WERI-Rb-1 (cell line): ENCODE results near the gene TMEM41A.

Experiments
- DNase-seq: peaks from one replicate; pipeline ENCODE4 v3.0.0-alpha.2; 2020
- H3K27ac ChIP-seq: fragments of 250-450 bp; sonication (Bioruptor Pico); 2 replicates; pipeline ENCODE4 v1.5.1; 2020; ENCODE audit warnings: mild to moderate bottlenecking, moderate library complexity
- H3K27me3 ChIP-seq: fragments of 250-450 bp; sonication (Bioruptor Pico); 2 replicates; pipeline ENCODE4 v1.5.1; 2021; ENCODE audit warnings: mild to moderate bottlenecking, low read depth, moderate library complexity; ENCODE audit not compliant: insufficient read depth, severe bottlenecking
- H3K36me3 ChIP-seq: fragments of 250-450 bp; sonication (Bioruptor Pico); 2 replicates; pipeline ENCODE4 v1.5.1; 2020; ENCODE audit warnings: mild to moderate bottlenecking, moderate library complexity
- H3K4me3 ChIP-seq: 2 replicates; pipeline ENCODE4 v1.5.1; 2011; ENCODE audit warnings: low read depth, mild to moderate bottlenecking, control low read depth, low read length
- H3K9me3 ChIP-seq: fragments of 250-450 bp; sonication (Bioruptor Pico); 2 replicates; pipeline ENCODE4 v1.5.1; 2021; ENCODE audit warnings: mild to moderate bottlenecking, moderate library complexity; ENCODE audit not compliant: severe bottlenecking
- CTCF ChIP-seq: IDR thresholded peaks from 2 replicates; pipeline ENCODE4 v1.5.1; 2011; ENCODE audit warnings: low read depth, mild to moderate bottlenecking, control low read depth, inconsistent platforms, low read length

Gene TMEM41A

GRCh38 chr3:185504636-185505035, 5.8 kb upstream of the TMEM41A start:
- no peak for DNase-seq
- no peaks in the 10 kb centered on the region for H3K9me3 ChIP-seq
- no peak for TF ChIP-seq CTCF
- H3K27ac ChIP-seq = no peak overlapping the region
- H3K27me3 ChIP-seq = no peaks in the 10 kb centered on the region
- no peaks in the 10 kb centered on the region for H3K36me3 ChIP-seq
- no peak overlapping the region for H3K4me3 ChIP-seq

DNA sequence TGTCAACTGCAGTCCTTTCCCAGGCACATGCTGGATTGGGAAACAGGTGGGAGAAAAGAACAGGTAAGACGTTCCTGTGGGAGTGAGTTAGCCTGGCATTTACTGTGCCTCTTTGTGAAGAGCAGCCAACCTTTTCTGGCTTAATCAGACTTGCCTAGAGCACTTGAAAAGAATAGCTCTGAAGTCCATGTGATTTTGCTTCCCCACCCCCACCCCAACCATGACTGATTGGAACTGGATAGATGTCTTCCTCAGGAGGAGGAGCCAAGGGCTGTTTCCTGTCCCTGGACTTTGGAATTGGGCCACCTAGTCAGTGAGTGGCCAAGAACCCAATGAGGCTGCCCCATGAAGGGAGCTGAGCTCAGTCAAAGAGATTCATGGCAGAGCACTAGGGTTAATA, 4.7 kb upstream of the TMEM41A start:
- no peak for TF ChIP-seq CTCF
- no peaks in the 10 kb centered on the region for H3K9me3 ChIP-seq

GRCh38 chr3:185502987-185503386, 4.2 kb upstream of the TMEM41A start:
- no peak for TF ChIP-seq CTCF
- no peak for DNase-seq

More for the DNA sequence above, 4.7 kb upstream of the TMEM41A start:
- Histone ChIP-seq H3K36me3 (no peaks in the 10 kb centered on the region; the same call in 1 of the 2 replicates), H3K27ac (no peak overlapping the region), H3K27me3 (no peaks in the 10 kb centered on the region), H3K4me3 (no peak overlapping the region)
- DNase-seq = no peak

DNA sequence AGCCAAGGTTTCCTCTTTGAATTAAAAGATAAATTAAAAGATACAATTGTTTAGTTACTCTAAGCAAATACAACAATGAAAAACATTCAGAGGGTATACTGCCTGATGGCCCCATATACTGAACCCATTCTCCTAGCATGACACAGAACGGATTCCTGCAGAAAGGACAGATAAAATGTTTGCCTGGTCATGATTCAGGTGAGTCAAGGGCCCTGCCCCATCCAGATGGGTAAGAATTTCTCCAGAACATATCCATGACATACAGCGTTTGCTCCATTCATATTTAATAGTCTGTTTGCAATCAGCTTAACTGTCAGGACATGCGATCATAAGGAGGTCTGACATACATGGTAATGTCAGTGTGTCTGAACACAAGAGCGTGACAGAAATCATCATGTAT, 8.6 kb downstream of the TMEM41A start:
- no peak for TF ChIP-seq CTCF
- Histone ChIP-seq H3K27me3 (no peaks in the 10 kb centered on the region), H3K36me3 (peaks cover 57% of the 10 kb centered on the region)

More at GRCh38 chr3:185502987-185503386, 4.2 kb upstream of the TMEM41A start:
- no peak overlapping the region for H3K4me3 ChIP-seq
- no peaks in the 10 kb centered on the region; the same call in 1 of the 2 replicates for H3K36me3 ChIP-seq
- H3K9me3 ChIP-seq = no peaks in the 10 kb centered on the region
- no peaks in the 10 kb centered on the region for H3K27me3 ChIP-seq
- H3K27ac ChIP-seq = no peak overlapping the region

DNA sequence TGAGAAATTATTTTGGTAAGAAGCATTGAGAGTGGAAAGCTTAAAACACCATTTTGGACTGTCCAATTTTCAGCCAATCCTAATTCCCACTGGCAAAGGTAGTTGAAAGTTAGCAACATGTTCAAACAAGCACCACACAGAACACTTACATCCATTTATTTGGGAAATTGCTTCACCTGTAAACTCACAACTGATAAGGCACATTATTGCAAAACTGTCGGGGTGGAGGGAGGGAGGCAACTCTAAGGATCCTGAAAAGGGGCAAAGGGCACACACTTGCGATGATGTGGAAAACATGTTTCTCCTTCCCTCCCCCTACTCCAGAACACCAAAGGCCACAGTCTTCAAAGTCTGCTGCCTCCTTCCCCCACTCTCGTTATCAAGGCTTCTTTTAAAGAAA, 9.4 kb downstream of the TMEM41A start:
- no peak overlapping the region for H3K4me3 ChIP-seq
- no peaks in the 10 kb centered on the region for H3K9me3 ChIP-seq
- H3K27ac ChIP-seq = no peak overlapping the region
- peaks cover 50% of the 10 kb centered on the region for H3K36me3 ChIP-seq
- no peaks in the 10 kb centered on the region for H3K27me3 ChIP-seq
- no peak for DNase-seq
- no peak for TF ChIP-seq CTCF

More for the DNA sequence above, 8.6 kb downstream of the TMEM41A start:
- DNase-seq = no peak
- no peak overlapping the region for H3K27ac ChIP-seq
- no peak overlapping the region for H3K4me3 ChIP-seq
- H3K9me3 ChIP-seq = no peaks in the 10 kb centered on the region

GRCh38 chr3:185488465-185488864, 10.4 kb downstream of the TMEM41A start:
- H3K36me3 ChIP-seq = peaks cover 47% of the 10 kb centered on the region
- TF ChIP-seq CTCF = no peak
- H3K27me3 ChIP-seq = no peaks in the 10 kb centered on the region
- no peak overlapping the region for H3K27ac ChIP-seq
- no peak for DNase-seq
- no peaks in the 10 kb centered on the region for H3K9me3 ChIP-seq
- no peak overlapping the region for H3K4me3 ChIP-seq
